H1 (cell line): ENCODE results near the gene POLA2. TPM values are rescaled to one million over a fixed set of nuclear protein-coding genes. Genes with fewer than 3 reads are reported as not detected.
A peak's percentile ranks its signal among the peaks of the same experiment; 100 is the strongest.

Source experiments
- CTCF ChIA-PET: fragments of 300-600 bp; sonication (Branson Sonifier 250); formaldehyde crosslinking; loops from one replicate; lab custom pipeline; 2021; ENCODE audit not compliant: partially characterized antibody; lab: Charles Lee
- POLR2A ChIA-PET: fragments of 300-600 bp; sonication (Branson Sonifier 250); formaldehyde crosslinking; loops from one replicate; lab custom pipeline; 2021; ENCODE audit warnings: inconsistent platforms; ENCODE audit not compliant: partially characterized antibody; lab: Charles Lee
- DNase-seq, 2 experiments: peaks; one replicate each; pipeline versions ENCODE4 v3.0.0 to v3.0.0-alpha.2; 2010 to 2022; ENCODE audit warnings: low spot score in 2 of 2, low read depth in 1 of 2, mixed read lengths in 1 of 2
- FAIRE-seq: peaks from 2 replicates; lab custom pipeline; 2011; peaks lifted over from hg19 to GRCh38; lab: Jason Lieb, UNC
- H2AFZ ChIP-seq: 2 replicates; pipeline ENCODE4 v1.8.1; 2012; ENCODE audit warnings: low read length, inconsistent platforms
- H2AK5ac ChIP-seq: 2 replicates; pipeline ENCODE4 v1.6.1; 2013; ENCODE audit warnings: low read depth, low read length
- H2BK120ac ChIP-seq: replicated peaks from 2 replicates; pipeline ENCODE3; 2013; ENCODE audit warnings: low read depth, low read length, inconsistent platforms
- H2BK12ac ChIP-seq: 2 replicates; pipeline ENCODE4 v1.6.1; 2013; ENCODE audit warnings: low read depth, low read length
- H2BK15ac ChIP-seq: 2 replicates; pipeline ENCODE4 v1.6.1; 2013; ENCODE audit warnings: low read length
- H2BK20ac ChIP-seq: 2 replicates; pipeline ENCODE4 v1.6.1; 2013; ENCODE audit warnings: low read length
- H2BK5ac ChIP-seq: 2 replicates; pipeline ENCODE4 v1.6.1; 2013; ENCODE audit warnings: low read depth, low read length
- H3K14ac ChIP-seq: 2 replicates; pipeline ENCODE4 v1.6.1; 2013; ENCODE audit warnings: inconsistent platforms; ENCODE audit not compliant: insufficient read length
- H3K18ac ChIP-seq: 2 replicates; pipeline ENCODE4 v1.6.1; 2013; ENCODE audit warnings: low read length; ENCODE audit errors: extremely low read depth
- H3K23ac ChIP-seq: 2 replicates; pipeline ENCODE4 v1.6.1; 2013; ENCODE audit warnings: inconsistent platforms; ENCODE audit not compliant: insufficient read length
- H3K23me2 ChIP-seq: 2 replicates; pipeline ENCODE4 v1.6.1; 2013; ENCODE audit warnings: low read depth, low read length
- H3K27ac ChIP-seq: 2 replicates; pipeline ENCODE4 v1.6.1; 2011; ENCODE audit warnings: low read depth, low read length, inconsistent platforms
- H3K27me3 ChIP-seq, 4 experiments: replicated peaks in 1 of 4; 1 replicate in 1 of 4; 2 replicates in 3 of 4; pipeline versions ENCODE4 v1.6.1 to v1.8.1; 2011 to 2013; ENCODE audit warnings: low read length in 3 of 4, mild to moderate bottlenecking in 3 of 4, inconsistent platforms in 2 of 4, mixed read lengths in 2 of 4, moderate library complexity in 1 of 4; ENCODE audit not compliant: control insufficient read depth in 3 of 4, insufficient read depth in 3 of 4; ENCODE audit errors: extremely low read depth in 1 of 4
- H3K36me3 ChIP-seq, 4 experiments: 2 replicates each; pipeline versions ENCODE4 v1.6.1 to v1.8.1; 2011 to 2013; ENCODE audit warnings: mild to moderate bottlenecking in 4 of 4, low read length in 3 of 4, moderate library complexity in 2 of 4, control low read depth in 1 of 4, inconsistent platforms in 1 of 4; ENCODE audit not compliant: insufficient read depth in 4 of 4, control insufficient read depth in 2 of 4
- H3K4ac ChIP-seq: replicated peaks from 2 replicates; pipeline ENCODE3; 2013; ENCODE audit warnings: low read length, low read depth, mixed read lengths, inconsistent platforms; ENCODE audit not compliant: insufficient read length
- H3K4me1 ChIP-seq, 4 experiments: replicated peaks in 1 of 4; 1 replicate in 1 of 4; 2 replicates in 3 of 4; pipeline versions ENCODE4 v1.6.1 to v1.8.1; 2011 to 2013; ENCODE audit warnings: low read length in 3 of 4, inconsistent platforms in 2 of 4, mixed read lengths in 1 of 4; ENCODE audit not compliant: insufficient read depth in 4 of 4, control insufficient read depth in 3 of 4
- H3K4me2 ChIP-seq, 2 experiments: 2 replicates each; pipeline versions ENCODE4 v1.6.1 to v1.8.1; 2011 to 2013; ENCODE audit warnings: low read depth in 2 of 2, low read length in 2 of 2, control low read depth in 1 of 2, inconsistent platforms in 1 of 2, mild to moderate bottlenecking in 1 of 2; ENCODE audit not compliant: insufficient read depth in 1 of 2
- H3K4me3 ChIP-seq, 4 experiments: fragments of 200-600, 300-600 bp in 1 of 4; sonication (generic), shearing (Covaris generic), sonication (Bioruptor Twin) in 1 of 4; 2 replicates each; pipeline versions ENCODE4 v1.5.1 to v1.8.1; 2011 to 2016; ENCODE audit warnings: low read length in 4 of 4, low read depth in 3 of 4, control low read depth in 2 of 4, inconsistent platforms in 2 of 4, mild to moderate bottlenecking in 2 of 4, mixed read lengths in 1 of 4, moderate library complexity in 1 of 4; ENCODE audit not compliant: insufficient read depth in 2 of 4; ENCODE audit errors: extremely low read depth in 1 of 4
- H3K56ac ChIP-seq: replicated peaks from 2 replicates; pipeline ENCODE3; 2013; ENCODE audit warnings: low read depth, mild to moderate bottlenecking, mixed read lengths, low read length, inconsistent platforms; ENCODE audit not compliant: insufficient read length
- H3K79me1 ChIP-seq: 2 replicates; pipeline ENCODE4 v1.6.1; 2013; ENCODE audit warnings: low read depth, low read length, control low read depth
- H3K79me2 ChIP-seq, 2 experiments: 2 replicates each; pipeline versions ENCODE4 v1.6.1 to v1.8.1; 2012 to 2013; ENCODE audit warnings: low read length in 2 of 2, mild to moderate bottlenecking in 2 of 2, inconsistent platforms in 1 of 2; ENCODE audit not compliant: insufficient read depth in 2 of 2, control insufficient read depth in 1 of 2
- H3K9ac ChIP-seq, 4 experiments: replicated peaks in 1 of 4; 1 replicate in 1 of 4; 2 replicates in 3 of 4; pipeline versions ENCODE4 v1.6.1 to v1.8.1; 2011 to 2013; ENCODE audit warnings: low read depth in 3 of 4, low read length in 3 of 4, control low read depth in 2 of 4, mild to moderate bottlenecking in 2 of 4, moderate library complexity in 2 of 4, inconsistent platforms in 1 of 4; ENCODE audit errors: extremely low read depth in 1 of 4
- H3K9me3 ChIP-seq, 2 experiments: 2 replicates each; pipeline versions ENCODE4 v1.6.1 to v1.8.1; 2012 to 2013; ENCODE audit warnings: mild to moderate bottlenecking in 2 of 2, moderate library complexity in 2 of 2, control low read depth in 1 of 2, inconsistent platforms in 1 of 2, low read depth in 1 of 2, low read length in 1 of 2, mixed read lengths in 1 of 2; ENCODE audit not compliant: insufficient read depth in 2 of 2
- H4K20me1 ChIP-seq, 2 experiments: replicated peaks in 1 of 2; 2 replicates each; pipeline versions ENCODE3 to v1.8.1; 2011 to 2013; ENCODE audit warnings: inconsistent platforms in 2 of 2, low read length in 2 of 2, mild to moderate bottlenecking in 1 of 2; ENCODE audit not compliant: insufficient read depth in 2 of 2, control insufficient read depth in 1 of 2
- H4K5ac ChIP-seq: 2 replicates; pipeline ENCODE4 v1.6.1; 2013; ENCODE audit warnings: low read length, low read depth, mixed read lengths, inconsistent platforms; ENCODE audit not compliant: insufficient read length
- H4K8ac ChIP-seq: 2 replicates; pipeline ENCODE4 v1.8.0; 2013; ENCODE audit warnings: mild to moderate bottlenecking, moderate library complexity, low read length, inconsistent platforms; ENCODE audit not compliant: insufficient read depth; ENCODE audit errors: extremely low read depth
- H4K91ac ChIP-seq: replicated peaks from 2 replicates; pipeline ENCODE3; 2013; ENCODE audit warnings: low read length, mixed read lengths, inconsistent platforms; ENCODE audit not compliant: insufficient read length
- POLR2AphosphoS5 ChIP-seq: IDR thresholded peaks from 2 replicates; pipeline ENCODE4 v1.6.1; 2011; ENCODE audit warnings: low read depth, low read length
- WGBS, 2 experiments: shearing (Covaris generic) in 1 of 2; methylation state at CpG; one replicate each; pipeline versions ENCODE4 v1.1.6 to v1.1.7; 2013 to 2015; ENCODE audit warnings: low lambda C conversion rate in 2 of 2, mixed read lengths in 2 of 2, inconsistent platforms in 1 of 2, low coverage in 1 of 2, missing lambda C conversion rate in 1 of 2; ENCODE audit not compliant: insufficient replicate concordance in 2 of 2, insufficient coverage in 1 of 2, insufficient read length in 1 of 2; ENCODE audit errors: extremely low coverage in 1 of 2, missing lambda C conversion rate in 1 of 2; 5-methylcytosine and 5-hydroxymethylcytosine counted together
- polyA plus RNA-seq, 7 experiments: library from polyadenylated mRNA; depleted of rRNA in 3 of 7; stranded (reverse) in 5 of 7; unstranded in 2 of 7; fragments of >200 nt in 5 of 7; fragments of 200-250 nt in 2 of 7; gene quantifications; 1 replicate in 5 of 7; 2 replicates in 1 of 7; 4 replicates in 1 of 7; pipeline versions ENCODE4 v1.2.1 to v1.2.3, GENCODE V29; 2011 to 2013; ENCODE audit warnings: missing spikeins in 2 of 7, mixed read lengths in 2 of 7
- total RNA-seq: library from RNA; stranded (reverse); fragmentation: NEBNext Ultra II Directional; extraction: Animal tissue kit (Norgen Biotek cat#: 25700); gene quantifications from 2 replicates; pipeline ENCODE4 v1.2.1, GENCODE V29; 2021

Gene POLA2
- total and polyA plus RNA-seq, 2 of the 8 experiments (the other 6 are each of a cell fraction or from before 2014, with no cell fraction given), result 31.2 to 55.9 TPM

GRCh38 chr11:65308281-65308891, 46.6 kb downstream of the POLA2 start:
- H4K5ac ChIP-seq, result no peak overlapping the region
- H4K20me1 ChIP-seq, result peaks cover 0 to 11% of the 10 kb centered on the region in 2 experiments
- no peak overlapping the region for H3K4ac ChIP-seq
- H3K4me2 ChIP-seq, result no peak overlapping the region
- no peaks in the 10 kb centered on the region for H3K9me3 ChIP-seq
- H3K79me2 ChIP-seq, result no peaks in the 10 kb centered on the region
- no peak overlapping the region for H2BK5ac ChIP-seq
- peaks cover 0 to 4% (median 0%) of the 10 kb centered on the region in 4 experiments; a peak in 2 of 7 replicates for H3K4me1 ChIP-seq
- no peak overlapping the region for H3K56ac ChIP-seq
- no peak overlapping the region for H3K18ac ChIP-seq
- H2BK20ac ChIP-seq, result no peak overlapping the region
- H3K79me1 ChIP-seq, result no peaks in the 10 kb centered on the region; the same call in 1 of the 2 replicates
- no peak overlapping the region for H4K91ac ChIP-seq
- FAIRE-seq, result no peak
- peaks cover 0 to 4% (median 0%) of the 10 kb centered on the region in 4 experiments; a peak in 2 of 8 replicates for H3K36me3 ChIP-seq
- H3K9ac ChIP-seq, result no peak overlapping the region
- WGBS, 2 experiments, result 72% methylated on average over 6 of the region's 7 CpGs; no CpG with 5 or more reads in 1 of the 2 experiments
- no peak overlapping the region for H3K27ac ChIP-seq
- peaks cover 0 to 6% (median 4%) of the 10 kb centered on the region in 4 experiments; a peak in 4 of 7 replicates for H3K27me3 ChIP-seq
- peaks cover 4% of the 10 kb centered on the region; the same call in 1 of the 2 replicates for H3K23me2 ChIP-seq
- H3K14ac ChIP-seq, result no peak overlapping the region
- no peak overlapping the region for H2AK5ac ChIP-seq
- no peak for DNase-seq
- POLR2A ChIA-PET, result interaction anchor here (0.8 to 14.1 kb wide), 4 partner anchors 6 to 21 kb away, joined by 3 to 208 read pairs (median 51); partner anchors contain the start of genes CDC42EP2 and DPF2
- H4K8ac ChIP-seq, result no peak overlapping the region
- H3K4me3 ChIP-seq, result no peak overlapping the region
- H2BK120ac ChIP-seq, result no peak overlapping the region
- no peak overlapping the region for H2BK12ac ChIP-seq
- H2AFZ ChIP-seq, result no peak overlapping the region
- no peak overlapping the region for H2BK15ac ChIP-seq
- CTCF ChIA-PET, result interaction anchor here (45.6 to 52.8 kb wide), 2 partner anchors 6 to 22 kb away, joined by 1179 read pairs; partner anchors contain the start of genes CDC42EP2 and DPF2
- H3K23ac ChIP-seq, result no peak overlapping the region
- peak; percentile 42; the same call in 1 of the 2 replicates for TF ChIP-seq POLR2AphosphoS5
